Natural killer cell (primary cell): Measurements from ENCODE around the gene LSM8. TPM values are rescaled to one million over a fixed set of nuclear protein-coding genes. Genes with fewer than 3 reads are reported as not detected.

Experiments
- ATAC-seq, 3 donors: fragments of 150-1000 bp in 2 of 3; fragments of 200-7000 bp in 1 of 3; cut with Tn5 transposase; 1 replicate in 1 of 3; 2 replicates in 2 of 3; pipeline ENCODE4 v1.10.0; 2021; ENCODE audit warnings: mild to moderate bottlenecking in 2 of 3, moderate library complexity in 2 of 3
- DNase-seq, 2 donors: peaks; one replicate each; pipeline versions ENCODE4 v3.0.0 to v3.0.0-alpha.2; 2013 to 2021; ENCODE audit warnings: mixed read lengths in 1 of 2
- H3K27ac ChIP-seq: one replicate; pipeline ENCODE4 v1.5.1; 2013; ENCODE audit warnings: mild to moderate bottlenecking, low read length
- H3K27me3 ChIP-seq: one replicate; pipeline ENCODE4 v1.6.1; 2013; ENCODE audit warnings: low read length; ENCODE audit not compliant: control insufficient read depth, insufficient read depth
- H3K36me3 ChIP-seq: one replicate; pipeline ENCODE4 v1.6.1; 2013; ENCODE audit warnings: low read length; ENCODE audit not compliant: control insufficient read depth, insufficient read depth
- H3K4me1 ChIP-seq: one replicate; pipeline ENCODE4 v1.6.1; 2013; ENCODE audit warnings: low read length; ENCODE audit not compliant: control insufficient read depth, insufficient read depth
- H3K4me3 ChIP-seq: one replicate; pipeline ENCODE4 v1.5.1; 2013; ENCODE audit warnings: low read length
- H3K9me3 ChIP-seq: one replicate; pipeline ENCODE4 v1.6.1; 2013; ENCODE audit warnings: low read length; ENCODE audit not compliant: control insufficient read depth, insufficient read depth
- H3K27ac Mint-ChIP-seq, 2 donors: one replicate each; pipeline ENCODE4 v1.8.0; 2022; ENCODE audit warnings: mild to moderate bottlenecking in 2 of 2, mixed read lengths in 2 of 2, moderate library complexity in 1 of 2
- H3K27me3 Mint-ChIP-seq, 2 donors: one replicate each; pipeline ENCODE4 v1.8.0; 2022; ENCODE audit warnings: low read depth in 2 of 2, mixed read lengths in 2 of 2
- H3K36me3 Mint-ChIP-seq: one replicate; pipeline ENCODE4 v1.8.0; 2022; ENCODE audit warnings: mixed read lengths
- H3K4me1 Mint-ChIP-seq, 2 donors: one replicate each; pipeline ENCODE4 v1.8.0; 2022; ENCODE audit warnings: mixed read lengths in 2 of 2
- H3K4me3 Mint-ChIP-seq: one replicate; pipeline ENCODE4 v1.8.0; 2022; ENCODE audit warnings: mild to moderate bottlenecking, moderate library complexity, mixed read lengths
- H3K9me3 Mint-ChIP-seq, 2 donors: one replicate each; pipeline ENCODE4 v1.8.0; 2022; ENCODE audit warnings: mixed read lengths in 2 of 2
- CTCF ChIP-seq: fragments of 200-600 bp; IDR thresholded peaks from one replicate; pipeline ENCODE4 v1.8.0; 2022; ENCODE audit warnings: antibody characterized with exemption
- WGBS: methylation state at CpG from one replicate; pipeline ENCODE4 v1.1.7; 2013; ENCODE audit warnings: missing lambda C conversion rate; ENCODE audit not compliant: insufficient coverage; 5-methylcytosine and 5-hydroxymethylcytosine counted together
- intact Hi-C: fragments of 100-400 bp; cut with micrococcal nuclease; formaldehyde crosslinking; loops from one replicate; pipeline ENCODE4 v1.14.2; 2022
- total RNA-seq, 4 donors: library from RNA; stranded (reverse); fragments of 120-200 nt in 1 of 4; gene quantifications; one replicate each; pipeline versions ENCODE4 v1.2.3 to v1.2.4, GENCODE V29; 2013 to 2022

LSM8 gene
- total RNA-seq, 3 donors from 2014 or later (not counting 1 experiment from before 2014, with no cell fraction given), result 43.5 to 55.8 (median 44.7) TPM

GRCh38 chr7:118175740-118176139, 8.2 kb upstream of the LSM8 start:
- Histone ChIP-seq H3K4me1 (no peaks in the 10 kb centered on the region), H3K27me3 (no peaks in the 10 kb centered on the region), H3K4me3 (no peak overlapping the region), H3K27ac (no peak overlapping the region), H3K36me3 (no peaks in the 10 kb centered on the region), H3K9me3 (no peaks in the 10 kb centered on the region)
- intact Hi-C loops, result no loop called here
- Mint-ChIP-seq H3K36me3 (no peaks in the 10 kb centered on the region), H3K9me3 (no peaks in the 10 kb centered on the region), H3K27ac (no peak overlapping the region), H3K4me3 (no peak overlapping the region), H3K4me1 (no peaks in the 10 kb centered on the region), H3K27me3 (peaks cover 15 to 51% of the 10 kb centered on the region in 2 donors)
- TF ChIP-seq CTCF, result no peak
- no peak for DNase-seq
- WGBS, result 88% methylated on average over 1 of the region's 2 CpGs
- ATAC-seq, result no peak

- no peak overlapping the region for H3K4me3 ChIP-seq
- H3K9me3 ChIP-seq, result no peaks in the 10 kb centered on the region
- Mint-ChIP-seq H3K27ac (no peak overlapping the region), H3K4me3 (no peak overlapping the region), H3K36me3 (peaks cover 8% of the 10 kb centered on the region), H3K9me3 (peaks cover 2 to 3% of the 10 kb centered on the region in 2 donors), H3K27me3 (peaks cover 8 to 27% of the 10 kb centered on the region in 2 donors), H3K4me1 (peaks cover 11 to 12% of the 10 kb centered on the region in 2 donors)
- no peak overlapping the region for H3K27ac ChIP-seq
- DNase-seq, result no peak
- TF ChIP-seq CTCF, result no peak
- 94% methylated on average over 2 of the region's 2 CpGs for WGBS
- intact Hi-C loops, result no loop called here
- H3K36me3 ChIP-seq, result no peaks in the 10 kb centered on the region
- no peaks in the 10 kb centered on the region for H3K27me3 ChIP-seq
- peaks cover 6% of the 10 kb centered on the region for H3K4me1 ChIP-seq
- ATAC-seq, result no peak
Observed at GRCh38 chr7:118179191-118179590, 4.8 kb upstream of the LSM8 start.

GRCh38 chr7:118182593-118183427, 1.2 kb upstream of the LSM8 start:
- Histone ChIP-seq H3K4me3 (peak overlapping the region; percentile 78), H3K27me3 (no peaks in the 10 kb centered on the region), H3K27ac (peak overlapping the region; percentile 96), H3K4me1 (peaks cover 11% of the 10 kb centered on the region), H3K9me3 (no peaks in the 10 kb centered on the region), H3K36me3 (peaks cover 9% of the 10 kb centered on the region)
- Mint-ChIP-seq H3K9me3 (peaks cover 2 to 3% of the 10 kb centered on the region in 2 donors), H3K27ac (peak overlapping the region; percentile 97 to 98), H3K4me1 (peaks cover 40 to 42% of the 10 kb centered on the region in 2 donors), H3K4me3 (peak overlapping the region; percentile 97), H3K36me3 (peaks cover 13% of the 10 kb centered on the region), H3K27me3 (peaks cover 3 to 8% of the 10 kb centered on the region in 2 donors)
- intact Hi-C loops, result no loop called here
- DNase-seq, result no peak
- no peak for TF ChIP-seq CTCF
- 70% methylated on average over 11 of the region's 13 CpGs for WGBS
- no peak for ATAC-seq
